ENCODE data around the gene DPYD. TPM values are rescaled to one million over a fixed set of nuclear protein-coding genes. Genes with fewer than 3 reads are reported as not detected.

Gene DPYD
- total and polyA plus RNA-seq, 10 of the 15 experiments (the other 5 are each of a cell fraction or from before 2014, with no cell fraction given) = 5.7 to 23.8 (median 10.2) TPM

DNA sequence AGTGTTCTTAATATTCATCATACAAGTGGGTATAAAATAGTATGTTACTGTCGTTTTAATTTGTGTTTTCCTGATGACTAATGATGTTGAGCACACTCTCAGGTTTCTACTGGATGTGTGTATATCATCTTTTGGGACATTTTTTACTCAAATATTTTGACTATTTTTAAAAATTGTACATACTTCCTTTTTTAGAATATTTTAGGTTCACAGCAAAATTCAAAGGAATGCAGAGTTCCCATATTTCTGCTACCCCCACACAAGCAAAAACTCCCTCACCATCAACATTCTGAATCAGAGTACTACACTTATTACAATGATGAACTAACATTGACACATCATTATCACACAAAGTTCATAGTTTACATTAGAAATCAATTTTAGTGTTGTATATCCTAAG is 114.5 kb downstream of the DPYD start:
- ChIA-PET SMC1A (ENCODE audit: uncharacterized antibody, unreplicated experiment) (interaction anchor here (1.4 kb wide), 1 partner anchor 28 kb away, joined by 3 read pairs; no protein-coding TSS in a partner anchor), CTCF (interaction anchor here (1.5 kb wide), 1 partner anchor 563 kb away, joined by 3 read pairs; no protein-coding TSS in a partner anchor), POLR2A (interaction anchor here (1.1 kb wide), 1 partner anchor 246 kb away, joined by 5 read pairs; no protein-coding TSS in a partner anchor), RAD21 (ENCODE audit: unreplicated experiment) (no interaction called here)
- ATAC-seq (no peak), DNase-seq (ENCODE audit: low read depth, low spot score) (no peak), FAIRE-seq (no peak)
- TF ChIP-seq EP300 (IDR thresholded peaks at IDR 0.05; ENCODE audit: borderline replicate concordance in 1 of 2, control insufficient read depth in 1 of 2, low read depth in 2 of 2, low read length in 2 of 2) (no peak), USF1 (IDR thresholded peaks at IDR 0.05; ENCODE audit: borderline replicate concordance, extremely low read length, insufficient read depth, low read depth, low read length) (no peak), SIN3A (IDR thresholded peaks at IDR 0.05; ENCODE audit: low read depth, low read length) (no peak)
- TF ChIP-seq, protein P1, sequence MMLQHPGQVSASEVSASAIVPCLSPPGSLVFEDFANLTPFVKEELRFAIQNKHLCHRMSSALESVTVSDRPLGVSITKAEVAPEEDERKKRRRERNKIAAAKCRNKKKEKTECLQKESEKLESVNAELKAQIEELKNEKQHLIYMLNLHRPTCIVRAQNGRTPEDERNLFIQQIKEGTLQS (IDR thresholded peaks at IDR 0.05; ENCODE audit: borderline replicate concordance, extremely low read depth, low read depth, low read length) = no peak
- Histone ChIP-seq H3K36me3 (ENCODE audit: control insufficient read depth in 2 of 2, insufficient read depth in 2 of 2, low read length in 1 of 2) (no peaks in the 10 kb centered on the region), H3K79me2 (ENCODE audit: control insufficient read depth, insufficient read depth, low read length) (no peaks in the 10 kb centered on the region), H2AFZ (ENCODE audit: control insufficient read depth, low read depth, low read length) (no peak overlapping the region), H3K27ac (ENCODE audit: control insufficient read depth, insufficient read depth) (no peak overlapping the region), H3K27me3 (replicated peaks in 1 of 2; ENCODE audit: control insufficient read depth in 2 of 2, insufficient read depth in 2 of 2, low read length in 1 of 2) (no peaks in the 10 kb centered on the region), H3K4me2 (ENCODE audit: control insufficient read depth, insufficient read depth) (no peak overlapping the region), H3K9ac (ENCODE audit: control insufficient read depth, insufficient read depth, low read length) (no peak overlapping the region), H3K4me1 (ENCODE audit: control insufficient read depth, insufficient read depth, low read length) (no peaks in the 10 kb centered on the region), H3K4me3 (no peak overlapping the region), H3K9me3 (replicated peaks; ENCODE audit: control insufficient read depth, insufficient read depth, low read length) (no peaks in the 10 kb centered on the region; the same call in 2 of the 3 replicates), H4K20me1 (ENCODE audit: control insufficient read depth, insufficient read depth) (no peaks in the 10 kb centered on the region)
- in situ Hi-C loops (cut with MboI) = loop anchor here (25.0 kb wide), 1 partner anchor 844 kb away; no protein-coding TSS in a partner anchor
- 0% methylated on average over 1 of the region's 1 CpG for WGBS (ENCODE audit: insufficient coverage, insufficient replicate concordance, low lambda C conversion rate, missing lambda C conversion rate)
- BruUV-seq (replicated peaks) = no TSS peak
- intact Hi-C loops (cut with micrococcal nuclease; ENCODE audit: unreplicated experiment) = no loop called here

- SMC1A ChIA-PET (ENCODE audit: uncharacterized antibody, unreplicated experiment) = interaction anchor here (0.5 to 0.6 kb wide), 2 partner anchors 47 to 372 kb away, joined by 3 read pairs; no protein-coding TSS in a partner anchor
- ATAC-seq (no peak), FAIRE-seq (no peak), DNase-seq (ENCODE audit: low read depth, low spot score) (no peak)
- intact Hi-C loops (cut with micrococcal nuclease; ENCODE audit: unreplicated experiment) = no loop called here
- CTCF ChIA-PET = no interaction called here
- Histone ChIP-seq H3K36me3 (ENCODE audit: control insufficient read depth in 2 of 2, insufficient read depth in 2 of 2, low read length in 1 of 2) (no peaks in the 10 kb centered on the region), H4K20me1 (ENCODE audit: control insufficient read depth, insufficient read depth) (no peaks in the 10 kb centered on the region), H3K4me3 (no peak overlapping the region), H3K27ac (ENCODE audit: control insufficient read depth, insufficient read depth) (no peak overlapping the region), H3K27me3 (replicated peaks in 1 of 2; ENCODE audit: control insufficient read depth in 2 of 2, insufficient read depth in 2 of 2, low read length in 1 of 2) (no peaks in the 10 kb centered on the region), H3K9ac (ENCODE audit: control insufficient read depth, insufficient read depth, low read length) (no peak overlapping the region), H3K4me2 (ENCODE audit: control insufficient read depth, insufficient read depth) (no peak overlapping the region), H2AFZ (ENCODE audit: control insufficient read depth, low read depth, low read length) (no peak overlapping the region), H3K9me3 (replicated peaks; ENCODE audit: control insufficient read depth, insufficient read depth, low read length) (no peaks in the 10 kb centered on the region; the same call in 2 of the 3 replicates), H3K4me1 (ENCODE audit: control insufficient read depth, insufficient read depth, low read length) (no peaks in the 10 kb centered on the region), H3K79me2 (ENCODE audit: control insufficient read depth, insufficient read depth, low read length) (no peaks in the 10 kb centered on the region)
- POLR2A ChIA-PET = no interaction called here
- in situ Hi-C loops (cut with MboI) = loop anchor here (25.0 kb wide), 1 partner anchor 843 kb away; no protein-coding TSS in a partner anchor
- BruUV-seq (replicated peaks) = no TSS peak
- RAD21 ChIA-PET (ENCODE audit: unreplicated experiment) = interaction anchor here (1.1 kb wide), 1 partner anchor 113 kb away, joined by 3 read pairs; no protein-coding TSS in a partner anchor
- WGBS (ENCODE audit: insufficient coverage, insufficient replicate concordance, low lambda C conversion rate, missing lambda C conversion rate) = 0% methylated on average over 2 of the region's 2 CpGs
- TF ChIP-seq, protein P2, sequence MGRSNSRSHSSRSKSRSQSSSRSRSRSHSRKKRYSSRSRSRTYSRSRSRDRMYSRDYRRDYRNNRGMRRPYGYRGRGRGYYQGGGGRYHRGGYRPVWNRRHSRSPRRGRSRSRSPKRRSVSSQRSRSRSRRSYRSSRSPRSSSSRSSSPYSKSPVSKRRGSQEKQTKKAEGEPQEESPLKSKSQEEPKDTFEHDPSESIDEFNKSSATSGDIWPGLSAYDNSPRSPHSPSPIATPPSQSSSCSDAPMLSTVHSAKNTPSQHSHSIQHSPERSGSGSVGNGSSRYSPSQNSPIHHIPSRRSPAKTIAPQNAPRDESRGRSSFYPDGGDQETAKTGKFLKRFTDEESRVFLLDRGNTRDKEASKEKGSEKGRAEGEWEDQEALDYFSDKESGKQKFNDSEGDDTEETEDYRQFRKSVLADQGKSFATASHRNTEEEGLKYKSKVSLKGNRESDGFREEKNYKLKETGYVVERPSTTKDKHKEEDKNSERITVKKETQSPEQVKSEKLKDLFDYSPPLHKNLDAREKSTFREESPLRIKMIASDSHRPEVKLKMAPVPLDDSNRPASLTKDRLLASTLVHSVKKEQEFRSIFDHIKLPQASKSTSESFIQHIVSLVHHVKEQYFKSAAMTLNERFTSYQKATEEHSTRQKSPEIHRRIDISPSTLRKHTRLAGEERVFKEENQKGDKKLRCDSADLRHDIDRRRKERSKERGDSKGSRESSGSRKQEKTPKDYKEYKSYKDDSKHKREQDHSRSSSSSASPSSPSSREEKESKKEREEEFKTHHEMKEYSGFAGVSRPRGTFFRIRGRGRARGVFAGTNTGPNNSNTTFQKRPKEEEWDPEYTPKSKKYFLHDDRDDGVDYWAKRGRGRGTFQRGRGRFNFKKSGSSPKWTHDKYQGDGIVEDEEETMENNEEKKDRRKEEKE (IDR thresholded peaks at IDR 0.05) = no peak
- TF ChIP-seq ASH2L (IDR thresholded peaks at IDR 0.05; ENCODE audit: borderline replicate concordance, low read depth) = no peak
Measured at GRCh38 chr1:97805093-97805492, 115.7 kb downstream of the DPYD start.

Data from GM12878 (cell line).